Gastrocnemius medialis (tissue), 4 donors: ENCODE results near the gene GUCY2D.

ENCODE experiments used
- POLR2A ChIP-seq, 2 donors: fragments of 450-650 bp; IDR thresholded peaks; one replicate each; pipeline ENCODE4 v1.6.1; 2017; ENCODE audit warnings: antibody characterized with exemption in 2 of 2, mild to moderate bottlenecking in 2 of 2, moderate library complexity in 2 of 2
- TF ChIP-seq, protein P1 (sequence below), 5 experiments: fragments of 450-650 bp in 3 of 5; fragments of 200-600 bp in 2 of 5; sonication (generic) in 2 of 5; IDR thresholded peaks in 4 of 5; conservative IDR thresholded peaks in 1 of 5; 1 replicate in 4 of 5; 2 replicates in 1 of 5; pipeline ENCODE4 v1.5.1; 2016 to 2019; ENCODE audit warnings: antibody characterized with exemption in 5 of 5, mild to moderate bottlenecking in 3 of 5, moderate library complexity in 3 of 5

DNA sequence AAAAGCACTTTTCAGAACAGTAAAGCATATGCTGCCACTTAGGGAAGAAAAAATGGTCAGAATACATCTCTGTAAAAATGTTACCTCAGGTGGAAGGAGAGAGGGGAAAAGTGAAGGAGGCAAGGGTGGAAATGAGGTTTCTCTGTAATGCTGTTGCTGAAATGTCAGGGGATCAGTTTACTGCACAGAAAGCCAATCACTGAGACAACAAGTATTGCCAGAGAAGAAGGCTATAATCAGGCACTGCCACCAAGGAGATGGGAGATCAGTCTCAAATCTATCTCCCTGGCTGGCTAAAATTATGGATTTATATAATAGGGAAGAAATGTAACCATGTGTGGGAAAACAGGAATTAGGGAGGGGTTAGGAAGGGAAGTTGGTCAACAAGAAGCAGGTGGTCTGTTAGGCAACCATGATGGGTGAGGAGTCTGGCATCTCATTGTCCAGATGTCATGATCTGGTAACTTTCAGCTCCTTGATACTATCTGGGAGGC, 27.7 kb upstream of the GUCY2D start:
- TF ChIP-seq, protein P1, sequence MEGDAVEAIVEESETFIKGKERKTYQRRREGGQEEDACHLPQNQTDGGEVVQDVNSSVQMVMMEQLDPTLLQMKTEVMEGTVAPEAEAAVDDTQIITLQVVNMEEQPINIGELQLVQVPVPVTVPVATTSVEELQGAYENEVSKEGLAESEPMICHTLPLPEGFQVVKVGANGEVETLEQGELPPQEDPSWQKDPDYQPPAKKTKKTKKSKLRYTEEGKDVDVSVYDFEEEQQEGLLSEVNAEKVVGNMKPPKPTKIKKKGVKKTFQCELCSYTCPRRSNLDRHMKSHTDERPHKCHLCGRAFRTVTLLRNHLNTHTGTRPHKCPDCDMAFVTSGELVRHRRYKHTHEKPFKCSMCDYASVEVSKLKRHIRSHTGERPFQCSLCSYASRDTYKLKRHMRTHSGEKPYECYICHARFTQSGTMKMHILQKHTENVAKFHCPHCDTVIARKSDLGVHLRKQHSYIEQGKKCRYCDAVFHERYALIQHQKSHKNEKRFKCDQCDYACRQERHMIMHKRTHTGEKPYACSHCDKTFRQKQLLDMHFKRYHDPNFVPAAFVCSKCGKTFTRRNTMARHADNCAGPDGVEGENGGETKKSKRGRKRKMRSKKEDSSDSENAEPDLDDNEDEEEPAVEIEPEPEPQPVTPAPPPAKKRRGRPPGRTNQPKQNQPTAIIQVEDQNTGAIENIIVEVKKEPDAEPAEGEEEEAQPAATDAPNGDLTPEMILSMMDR (IDR thresholded peaks at IDR 0.05 in 4 of 5, conservative IDR thresholded peaks at IDR 0.05 in 1 of 5), result no peak
- TF ChIP-seq POLR2A (IDR thresholded peaks at IDR 0.05), result no peak
